ENCODE data around the gene ARHGEF39.
A peak's percentile ranks its signal among the peaks of the same experiment; 100 is the strongest.
"Not testable (repeated sequence)": the region's sequence is repeated elsewhere in the genome, so short reads cannot be mapped to it uniquely, and the experiment has no call there.

Gene ARHGEF39

GRCh38 chr9:35650341-35651158, 14.4 kb downstream of the ARHGEF39 start, which contains the start of gene SIT1:
Gene SIT1 (minus strand): TSS chr9:35650931. CDS start chr9:35650853, 78 bp downstream.
- no peak for DNase-seq (ENCODE audit: low read depth, low spot score)

- no peak for DNase-seq (ENCODE audit: low read depth, low spot score)
Measured at GRCh38 chr9:35649431-35650340, 15.3 kb downstream of the ARHGEF39 start.

- peak; percentile 97 for DNase-seq (ENCODE audit: low read depth, low spot score)
Measured at GRCh38 chr9:35646533-35647265, 18.3 kb downstream of the ARHGEF39 start.

- DNase-seq (ENCODE audit: low read depth, low spot score): no peak
Measured at GRCh38 chr9:35646153-35646532, 18.9 kb downstream of the ARHGEF39 start.

- not testable (repeated sequence) for DNase-seq (ENCODE audit: low read depth, low spot score)
Measured at GRCh38 chr9:35645736-35646135, 19.3 kb downstream of the ARHGEF39 start.

- DNase-seq (ENCODE audit: low read depth, low spot score): no peak
Measured at GRCh38 chr9:35643046-35643445, 21.9 kb downstream of the ARHGEF39 start.

- DNase-seq (ENCODE audit: low read depth, low spot score): not testable (repeated sequence)
Measured at GRCh38 chr9:35641478-35641877, 23.5 kb downstream of the ARHGEF39 start.

GRCh38 chr9:35640431-35640830, 24.6 kb downstream of the ARHGEF39 start:
- not testable (repeated sequence) for DNase-seq (ENCODE audit: low read depth, low spot score)

- DNase-seq (ENCODE audit: low read depth, low spot score): no peak
Measured at GRCh38 chr9:35639631-35640030, 25.4 kb downstream of the ARHGEF39 start.

GRCh38 chr9:35639225-35639624, 25.8 kb downstream of the ARHGEF39 start:
- DNase-seq (ENCODE audit: low read depth, low spot score): not testable (repeated sequence)

- not testable (repeated sequence) for DNase-seq (ENCODE audit: low read depth, low spot score)
Measured at GRCh38 chr9:35638751-35639150, 26.2 kb downstream of the ARHGEF39 start.

- not testable (repeated sequence) for DNase-seq (ENCODE audit: low read depth, low spot score)
Measured at GRCh38 chr9:35637427-35637955, 27.5 kb downstream of the ARHGEF39 start.

GRCh38 chr9:35636877-35637246, 28.1 kb downstream of the ARHGEF39 start:
- not testable (repeated sequence) for DNase-seq (ENCODE audit: low read depth, low spot score)

GRCh38 chr9:35636135-35636876, 28.7 kb downstream of the ARHGEF39 start:
- DNase-seq (ENCODE audit: low read depth, low spot score): no peak

GRCh38 chr9:35635730-35636129, 29.3 kb downstream of the ARHGEF39 start:
- DNase-seq (ENCODE audit: low read depth, low spot score): no peak

GRCh38 chr9:35629597-35629996, 35.4 kb downstream of the ARHGEF39 start:
- DNase-seq (ENCODE audit: low read depth, low spot score): no peak

- DNase-seq (ENCODE audit: low read depth, low spot score): no peak
Measured at GRCh38 chr9:35628389-35628991, 36.5 kb downstream of the ARHGEF39 start.

GRCh38 chr9:35627575-35627974, 37.4 kb downstream of the ARHGEF39 start:
- no peak for DNase-seq (ENCODE audit: low read depth, low spot score)

- DNase-seq (ENCODE audit: low read depth, low spot score): no peak
Measured at GRCh38 chr9:35619800-35620158, 45.2 kb downstream of the ARHGEF39 start.

Data from astrocyte of the hippocampus (primary cell).